Dendritic cell treated with granulocyte-macrophage colony-stimulating factor and Interleukin-4, amounts not matched to agents 40 ng/mL and 50 ng/mL, for 4 days (primary cell): ENCODE data around the gene SLFNL1.

Source experiments
- H3K27ac Mint-ChIP-seq: one replicate; pipeline ENCODE4 v1.8.0; 2022; ENCODE audit warnings: mild to moderate bottlenecking, mixed read lengths
- H3K27me3 Mint-ChIP-seq: one replicate; pipeline ENCODE4 v1.8.0; 2022; ENCODE audit warnings: mild to moderate bottlenecking, mixed read lengths
- H3K36me3 Mint-ChIP-seq: one replicate; pipeline ENCODE4 v1.8.0; 2022; ENCODE audit warnings: low read depth, mixed read lengths
- H3K4me1 Mint-ChIP-seq: one replicate; pipeline ENCODE4 v1.8.0; 2022; ENCODE audit warnings: low read depth, mixed read lengths
- H3K4me3 Mint-ChIP-seq: one replicate; pipeline ENCODE4 v1.8.0; 2022; ENCODE audit warnings: mild to moderate bottlenecking, moderate library complexity, mixed read lengths
- H3K9me3 Mint-ChIP-seq: one replicate; pipeline ENCODE4 v1.8.0; 2022; ENCODE audit warnings: mixed read lengths
- intact Hi-C: fragments of 100-400 bp; cut with micrococcal nuclease; formaldehyde crosslinking; loops from one replicate; pipeline ENCODE4 v1.15.0; 2022

Gene SLFNL1

DNA sequence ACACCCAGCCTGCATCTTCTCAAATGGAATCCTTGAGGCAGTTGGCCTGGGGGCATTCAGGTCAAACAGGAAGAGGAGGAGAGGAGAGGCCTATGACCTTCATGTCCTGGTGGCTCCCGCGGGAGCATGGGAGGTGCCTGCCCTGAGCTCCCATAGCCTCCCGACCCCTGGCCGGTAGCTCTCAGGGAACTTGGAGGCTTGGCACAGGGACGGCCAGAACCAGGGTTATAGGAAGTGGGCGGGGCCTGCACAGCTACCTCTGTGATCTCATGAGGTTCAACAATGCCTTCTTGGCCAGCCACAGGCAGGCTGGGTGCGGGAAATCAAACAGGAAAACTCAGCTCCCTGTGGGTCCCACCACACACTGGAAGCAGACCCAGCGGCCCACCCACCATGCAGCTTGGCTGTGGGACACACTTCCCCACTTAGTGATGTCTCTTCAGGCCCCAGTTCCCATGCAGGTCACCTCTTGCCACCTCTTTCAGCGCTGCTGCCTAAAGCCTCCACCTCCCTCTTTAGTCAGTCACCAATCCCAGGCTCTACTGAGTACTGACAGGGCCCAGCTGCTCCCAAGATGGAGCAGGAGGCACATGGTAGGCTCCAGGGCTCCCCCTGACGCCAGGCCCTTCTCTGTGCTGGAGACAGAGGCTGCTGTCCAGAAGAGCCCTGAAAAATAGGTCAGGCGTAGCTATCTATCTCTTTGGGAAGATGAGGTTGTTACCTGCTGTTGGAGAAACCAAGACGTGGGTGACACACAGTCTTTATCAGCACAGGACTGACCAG is at the start of gene SLFNL1:
Gene SLFNL1 (minus strand): TSS at position 200 of the 783 bp plus-strand sequence. CDS start 1,065 bp downstream, outside the sequence.
- Mint-ChIP-seq H3K36me3 (peaks cover 39% of the 10 kb centered on the region), H3K27ac (no peak within 1 kb of the TSS), H3K4me3 (no peak within 1 kb of the TSS), H3K4me1 (no peaks in the 10 kb centered on the region), H3K9me3 (no peaks in the 10 kb centered on the region), H3K27me3 (no peaks in the 10 kb centered on the region)
- intact Hi-C loops, result no loop called here

GRCh38 chr1:41056907-41057306 is 35.4 kb upstream of the SLFNL1 start:
- Mint-ChIP-seq H3K27me3 (no peaks in the 10 kb centered on the region), H3K36me3 (peaks cover 11% of the 10 kb centered on the region), H3K4me3 (no peak overlapping the region), H3K4me1 (peaks cover 17% of the 10 kb centered on the region), H3K9me3 (no peaks in the 10 kb centered on the region), H3K27ac (no peak overlapping the region)
- intact Hi-C loops, result no loop called here

- H3K27me3 Mint-ChIP-seq, result no peaks in the 10 kb centered on the region
- peak overlapping the region; percentile 69 for H3K27ac Mint-ChIP-seq
- no peaks in the 10 kb centered on the region for H3K9me3 Mint-ChIP-seq
- intact Hi-C loops, result no loop called here
- peaks cover 1% of the 10 kb centered on the region for H3K36me3 Mint-ChIP-seq
- H3K4me3 Mint-ChIP-seq, result no peak overlapping the region
- peaks cover 17% of the 10 kb centered on the region for H3K4me1 Mint-ChIP-seq
These were observed 31.8 kb upstream of the SLFNL1 start for GRCh38 chr1:41053316-41053715.

DNA sequence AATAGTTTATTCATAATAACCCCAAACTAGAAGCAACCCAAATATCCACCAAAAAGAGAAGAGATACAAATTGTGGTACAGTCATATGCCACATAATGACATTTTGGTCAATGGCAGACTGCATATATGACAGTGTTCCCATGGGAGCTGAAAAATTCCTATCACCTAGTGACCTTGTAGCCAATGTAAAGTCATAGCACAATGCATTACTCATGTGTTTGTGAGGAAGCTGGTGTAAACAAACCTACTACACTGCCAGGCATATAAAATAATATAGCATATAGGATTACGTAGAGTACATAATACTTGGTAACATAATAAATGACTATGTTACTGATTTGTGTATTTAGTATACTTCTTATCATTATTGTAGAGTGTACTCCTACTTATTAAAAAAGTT is 29.5 kb upstream of the SLFNL1 start:
- intact Hi-C loops, result no loop called here
- Mint-ChIP-seq H3K9me3 (no peaks in the 10 kb centered on the region), H3K27me3 (no peaks in the 10 kb centered on the region), H3K4me1 (peaks cover 17% of the 10 kb centered on the region), H3K4me3 (no peak overlapping the region), H3K36me3 (peaks cover 22% of the 10 kb centered on the region), H3K27ac (no peak overlapping the region)

DNA sequence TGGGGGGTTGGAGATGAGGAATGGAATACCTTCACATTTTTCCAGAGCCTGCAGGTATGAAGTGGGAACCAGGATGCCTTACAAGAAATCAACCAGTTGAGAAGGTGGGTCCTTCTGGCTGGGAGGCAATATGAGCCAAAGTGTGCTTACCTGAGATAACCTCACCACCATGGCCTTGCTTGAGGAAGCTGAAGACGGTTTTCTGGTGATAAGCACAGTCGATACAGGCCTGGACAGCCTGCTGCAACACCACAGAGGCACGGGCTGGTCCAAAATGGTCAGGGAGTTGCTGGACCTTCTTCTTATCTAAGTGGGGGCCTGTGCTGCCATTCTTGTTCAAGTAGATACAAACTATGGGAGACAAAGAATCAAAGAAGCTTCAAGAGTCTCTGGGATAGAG is 27.0 kb upstream of the SLFNL1 start:
- H3K27me3 Mint-ChIP-seq, result no peaks in the 10 kb centered on the region
- peaks cover 26% of the 10 kb centered on the region for H3K36me3 Mint-ChIP-seq
- no peak overlapping the region for H3K27ac Mint-ChIP-seq
- H3K9me3 Mint-ChIP-seq, result no peaks in the 10 kb centered on the region
- H3K4me3 Mint-ChIP-seq, result no peak overlapping the region
- H3K4me1 Mint-ChIP-seq, result peaks cover 23% of the 10 kb centered on the region
- intact Hi-C loops, result no loop called here

DNA sequence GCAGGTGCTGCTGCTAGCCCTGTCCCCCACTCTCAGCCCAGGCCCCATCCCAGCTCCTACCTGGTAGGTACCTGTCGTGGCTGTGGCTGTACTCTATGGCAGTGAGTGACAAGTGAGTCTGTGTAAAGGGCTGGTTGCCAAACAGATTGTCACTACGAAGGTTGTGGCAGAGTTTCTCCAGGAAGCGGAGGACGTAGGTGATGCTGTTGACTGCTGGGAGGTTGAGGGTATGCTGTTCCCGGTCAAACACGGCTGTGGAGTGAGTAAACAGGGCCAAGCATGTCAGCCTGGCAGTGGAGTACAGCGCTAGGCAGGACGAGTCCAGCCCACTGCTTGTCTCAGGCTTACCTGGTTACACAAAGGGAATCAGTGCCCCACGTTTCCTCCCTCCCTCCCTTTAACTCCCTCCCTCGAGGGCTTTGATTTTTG is 24.8 kb upstream of the SLFNL1 start:
- no peak overlapping the region for H3K4me3 Mint-ChIP-seq
- H3K27me3 Mint-ChIP-seq, result no peaks in the 10 kb centered on the region
- no peak overlapping the region for H3K27ac Mint-ChIP-seq
- H3K4me1 Mint-ChIP-seq, result peaks cover 20% of the 10 kb centered on the region
- peaks cover 26% of the 10 kb centered on the region for H3K36me3 Mint-ChIP-seq
- H3K9me3 Mint-ChIP-seq, result no peaks in the 10 kb centered on the region
- intact Hi-C loops, result no loop called here

- no peak overlapping the region for H3K27ac Mint-ChIP-seq
- H3K9me3 Mint-ChIP-seq, result no peaks in the 10 kb centered on the region
- peaks cover 26% of the 10 kb centered on the region for H3K36me3 Mint-ChIP-seq
- peaks cover 20% of the 10 kb centered on the region for H3K4me1 Mint-ChIP-seq
- no peaks in the 10 kb centered on the region for H3K27me3 Mint-ChIP-seq
- intact Hi-C loops, result no loop called here
- no peak overlapping the region for H3K4me3 Mint-ChIP-seq
These were observed 24.2 kb upstream of the SLFNL1 start for GRCh38 chr1:41045740-41046139.

GRCh38 chr1:41044187-41044586 is 22.7 kb upstream of the SLFNL1 start:
- Mint-ChIP-seq H3K4me3 (no peak overlapping the region), H3K36me3 (peaks cover 32% of the 10 kb centered on the region)
- intact Hi-C loops, result no loop called here

DNA sequence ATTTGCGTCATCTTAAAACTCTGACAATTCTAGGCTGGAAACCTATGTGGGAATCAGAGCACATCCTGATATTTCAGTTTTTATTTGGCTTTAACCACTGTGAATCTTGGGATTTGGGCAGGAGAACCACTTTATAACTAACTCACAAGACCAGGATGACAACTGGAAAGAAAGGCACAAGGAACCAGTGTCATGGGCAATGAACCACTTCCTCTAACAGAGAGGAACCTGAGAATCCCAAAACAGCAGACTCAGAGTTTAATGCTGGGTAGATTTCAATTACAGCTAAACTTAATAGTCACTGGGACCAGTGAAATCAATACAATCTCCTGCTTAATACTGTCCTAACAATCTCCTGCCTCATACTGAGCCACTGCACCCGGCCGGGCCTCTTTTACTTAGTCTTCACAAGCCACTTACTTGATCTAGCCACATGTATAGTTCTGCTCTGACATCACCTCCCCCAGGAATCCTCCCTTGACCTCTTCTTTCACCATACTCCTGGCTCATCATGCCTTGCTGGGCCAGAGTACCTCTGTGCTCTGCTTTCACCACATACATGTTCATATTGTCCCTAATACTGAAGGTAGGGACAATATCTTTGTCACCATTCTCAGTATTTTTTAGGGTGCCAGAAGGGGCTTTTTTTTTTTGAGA is 20.2 kb upstream of the SLFNL1 start:
- no peak overlapping the region for H3K4me3 Mint-ChIP-seq
- no peaks in the 10 kb centered on the region for H3K27me3 Mint-ChIP-seq
- H3K4me1 Mint-ChIP-seq, result peaks cover 20% of the 10 kb centered on the region
- peak overlapping the region; percentile 40 for H3K27ac Mint-ChIP-seq
- no peaks in the 10 kb centered on the region for H3K9me3 Mint-ChIP-seq
- intact Hi-C loops, result no loop called here
- H3K36me3 Mint-ChIP-seq, result peaks cover 14% of the 10 kb centered on the region

More at GRCh38 chr1:41044187-41044586, 22.7 kb upstream of the SLFNL1 start:
- no peaks in the 10 kb centered on the region for H3K9me3 Mint-ChIP-seq
- H3K27me3 Mint-ChIP-seq, result no peaks in the 10 kb centered on the region
- peak overlapping the region; percentile 6 for H3K27ac Mint-ChIP-seq
- peaks cover 20% of the 10 kb centered on the region for H3K4me1 Mint-ChIP-seq

- intact Hi-C loops, result loop anchor here (10.0 kb wide), 1 partner anchor 87 kb away; no protein-coding TSS in a partner anchor
- Mint-ChIP-seq H3K9me3 (no peaks in the 10 kb centered on the region), H3K36me3 (peaks cover 6% of the 10 kb centered on the region), H3K27me3 (no peaks in the 10 kb centered on the region), H3K4me1 (peaks cover 13% of the 10 kb centered on the region), H3K4me3 (no peak overlapping the region), H3K27ac (no peak overlapping the region)
These were observed 16.6 kb upstream of the SLFNL1 start for GRCh38 chr1:41038110-41038509.

- Mint-ChIP-seq H3K27me3 (no peaks in the 10 kb centered on the region), H3K4me3 (no peak overlapping the region), H3K36me3 (peaks cover 9% of the 10 kb centered on the region)
These were observed 15.8 kb upstream of the SLFNL1 start for GRCh38 chr1:41037116-41037903.

GRCh38 chr1:41033272-41033671 is 11.7 kb upstream of the SLFNL1 start:
- Mint-ChIP-seq H3K27me3 (no peaks in the 10 kb centered on the region), H3K4me3 (no peak overlapping the region), H3K4me1 (no peaks in the 10 kb centered on the region), H3K36me3 (peaks cover 13% of the 10 kb centered on the region), H3K9me3 (no peaks in the 10 kb centered on the region), H3K27ac (no peak overlapping the region)
- intact Hi-C loops, result loop anchor here (10.0 kb wide), 1 partner anchor 92 kb away; no protein-coding TSS in a partner anchor

More at GRCh38 chr1:41037116-41037903, 15.8 kb upstream of the SLFNL1 start:
- H3K9me3 Mint-ChIP-seq, result no peaks in the 10 kb centered on the region
- peaks cover 7% of the 10 kb centered on the region for H3K4me1 Mint-ChIP-seq
- intact Hi-C loops, result loop anchor here (10.0 kb wide), 1 partner anchor 87 kb away; no protein-coding TSS in a partner anchor
- no peak overlapping the region for H3K27ac Mint-ChIP-seq

DNA sequence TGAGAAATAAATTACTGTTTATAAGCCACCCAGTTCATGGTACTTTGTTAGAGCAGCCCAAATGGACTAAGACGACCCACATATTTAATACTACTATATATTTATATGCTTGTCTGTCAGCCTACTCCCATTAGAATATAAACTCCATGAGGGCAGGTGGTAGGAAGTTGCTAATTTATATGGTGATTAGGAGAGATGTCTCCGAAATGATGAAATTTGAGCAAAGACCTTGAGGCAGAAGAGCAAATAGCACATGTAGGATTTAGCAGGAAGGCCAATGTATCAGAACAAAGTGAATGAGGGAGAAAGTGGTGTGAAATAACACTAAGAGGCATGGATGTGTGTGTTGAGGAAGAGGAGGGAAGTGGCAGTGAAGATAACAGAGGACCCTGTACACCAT is 10.6 kb upstream of the SLFNL1 start:
- H3K4me1 Mint-ChIP-seq, result no peaks in the 10 kb centered on the region
- no peak overlapping the region for H3K27ac Mint-ChIP-seq
- intact Hi-C loops, result loop anchor here (10.0 kb wide), 1 partner anchor 93 kb away; no protein-coding TSS in a partner anchor
- no peaks in the 10 kb centered on the region for H3K9me3 Mint-ChIP-seq
- H3K4me3 Mint-ChIP-seq, result no peak overlapping the region
- peaks cover 21% of the 10 kb centered on the region for H3K36me3 Mint-ChIP-seq
- no peaks in the 10 kb centered on the region for H3K27me3 Mint-ChIP-seq
